GM12873 (cell line): Measurements from ENCODE around the gene CHRNB2.

Experiments used
- TF ChIP-seq, protein P1 (sequence below): IDR thresholded peaks from 2 replicates; pipeline ENCODE4 v1.5.1; 2012; ENCODE audit warnings: low read depth, mild to moderate bottlenecking, moderate library complexity, low read length, control low read depth; ENCODE audit not compliant: insufficient read depth; ENCODE audit errors: missing control alignments

Gene CHRNB2

GRCh38 chr1:154594811-154595210 is 27.2 kb downstream of the CHRNB2 start:
- TF ChIP-seq, protein P1, sequence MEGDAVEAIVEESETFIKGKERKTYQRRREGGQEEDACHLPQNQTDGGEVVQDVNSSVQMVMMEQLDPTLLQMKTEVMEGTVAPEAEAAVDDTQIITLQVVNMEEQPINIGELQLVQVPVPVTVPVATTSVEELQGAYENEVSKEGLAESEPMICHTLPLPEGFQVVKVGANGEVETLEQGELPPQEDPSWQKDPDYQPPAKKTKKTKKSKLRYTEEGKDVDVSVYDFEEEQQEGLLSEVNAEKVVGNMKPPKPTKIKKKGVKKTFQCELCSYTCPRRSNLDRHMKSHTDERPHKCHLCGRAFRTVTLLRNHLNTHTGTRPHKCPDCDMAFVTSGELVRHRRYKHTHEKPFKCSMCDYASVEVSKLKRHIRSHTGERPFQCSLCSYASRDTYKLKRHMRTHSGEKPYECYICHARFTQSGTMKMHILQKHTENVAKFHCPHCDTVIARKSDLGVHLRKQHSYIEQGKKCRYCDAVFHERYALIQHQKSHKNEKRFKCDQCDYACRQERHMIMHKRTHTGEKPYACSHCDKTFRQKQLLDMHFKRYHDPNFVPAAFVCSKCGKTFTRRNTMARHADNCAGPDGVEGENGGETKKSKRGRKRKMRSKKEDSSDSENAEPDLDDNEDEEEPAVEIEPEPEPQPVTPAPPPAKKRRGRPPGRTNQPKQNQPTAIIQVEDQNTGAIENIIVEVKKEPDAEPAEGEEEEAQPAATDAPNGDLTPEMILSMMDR, result no peak

DNA sequence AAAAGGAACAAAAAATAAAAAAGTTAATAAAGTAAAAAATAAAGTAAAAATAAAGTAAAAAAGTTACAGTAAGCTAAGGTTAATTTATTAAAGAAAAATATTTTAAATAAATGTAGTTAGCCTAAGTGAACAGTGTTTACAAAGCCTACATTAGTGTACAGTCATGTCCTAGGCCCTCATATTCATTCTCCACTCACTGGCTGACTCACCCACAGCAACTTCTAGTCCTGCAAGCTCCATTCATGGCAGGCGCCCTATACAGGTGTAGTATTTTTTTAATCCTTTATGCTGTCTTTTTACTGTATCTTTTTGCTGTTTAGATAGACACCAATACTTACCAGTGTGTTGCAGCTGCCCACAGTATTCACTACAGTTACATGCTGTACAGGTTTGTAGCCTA is 28.0 kb downstream of the CHRNB2 start:
- TF ChIP-seq, protein P1, result no peak

DNA sequence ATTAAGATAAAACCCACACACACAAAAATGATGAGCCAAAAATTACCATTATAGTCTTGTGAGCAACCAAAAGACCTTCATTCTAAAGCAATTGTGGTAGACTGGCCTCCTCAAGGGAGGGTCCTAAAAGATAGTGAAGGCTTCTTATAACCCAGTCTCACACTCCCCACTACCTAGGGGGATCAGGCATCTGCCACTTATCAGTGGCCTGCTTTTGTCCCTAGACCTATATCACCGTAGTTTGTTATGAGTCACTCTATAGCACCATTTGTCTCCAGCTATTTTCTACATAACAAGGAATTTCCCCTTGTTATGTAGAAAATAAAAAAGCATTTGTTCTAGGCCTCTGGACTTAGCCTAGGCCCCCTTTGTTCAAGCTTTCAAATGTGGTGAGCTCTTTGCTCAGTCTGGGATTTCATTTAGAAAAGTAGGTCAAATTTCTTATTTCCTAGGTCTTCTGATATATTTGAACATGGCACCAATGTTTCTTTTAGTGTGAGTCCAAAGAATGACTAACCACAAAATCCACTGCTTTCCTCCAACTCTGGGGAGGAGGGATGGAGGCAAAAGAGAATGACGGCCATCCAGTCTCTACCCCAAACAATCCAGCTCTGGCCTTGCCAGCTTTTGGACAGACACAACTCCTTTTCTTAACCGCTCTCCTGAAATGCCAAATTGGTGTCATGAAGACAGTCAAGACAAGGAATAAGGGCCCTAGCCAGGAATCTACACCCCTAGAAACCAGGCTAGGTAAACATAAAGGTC is 31.5 kb downstream of the CHRNB2 start:
- TF ChIP-seq, protein P1, result no peak

DNA sequence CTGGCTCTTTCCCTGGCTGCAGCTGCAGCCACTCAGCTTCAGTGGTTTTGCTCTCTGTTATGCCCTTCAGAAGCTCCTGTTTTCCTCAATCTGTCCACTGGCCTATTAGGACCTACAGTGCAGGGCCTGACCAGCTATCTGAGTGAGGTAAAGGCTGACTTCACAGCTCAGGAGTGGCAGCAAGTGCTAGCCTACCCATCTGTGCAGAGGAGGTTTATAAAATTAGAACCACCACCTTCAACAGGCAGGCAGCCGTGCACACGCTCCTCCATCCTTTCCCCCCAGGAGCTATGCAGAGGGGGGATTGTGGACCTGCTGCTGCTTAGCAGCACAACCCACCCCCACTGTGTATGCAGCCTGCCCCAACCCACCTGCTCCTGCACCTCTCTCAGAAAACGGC is 32.1 kb downstream of the CHRNB2 start:
- TF ChIP-seq, protein P1, result no peak

DNA sequence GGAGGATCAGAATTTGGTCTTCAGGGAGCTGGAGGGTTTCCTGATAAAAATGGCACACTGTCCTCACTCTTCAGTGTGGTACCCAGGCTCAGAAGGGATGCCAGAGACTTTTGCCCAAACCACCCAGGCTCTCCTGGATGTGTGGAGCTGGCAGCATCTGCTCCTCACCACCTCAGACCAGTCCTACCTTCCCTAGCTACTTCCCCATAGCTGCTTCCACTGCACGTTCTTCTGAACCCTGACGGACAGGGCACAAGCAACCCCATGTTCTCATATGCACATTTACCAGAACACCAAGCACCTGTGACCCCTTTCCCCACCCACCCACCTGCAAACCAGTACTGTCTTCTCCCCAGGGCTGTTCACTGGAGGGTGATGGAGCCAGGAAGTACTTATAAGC is 35.7 kb downstream of the CHRNB2 start:
- TF ChIP-seq, protein P1, result no peak

- TF ChIP-seq, protein P1, result no peak
These were observed 38.0 kb downstream of the CHRNB2 start for GRCh38 chr1:154605534-154605933.

- TF ChIP-seq, protein P1, result no peak
These were observed 39.6 kb downstream of the CHRNB2 start for GRCh38 chr1:154607106-154607608.
